ENCODE measurements around the gene DGUOK.

DNA sequence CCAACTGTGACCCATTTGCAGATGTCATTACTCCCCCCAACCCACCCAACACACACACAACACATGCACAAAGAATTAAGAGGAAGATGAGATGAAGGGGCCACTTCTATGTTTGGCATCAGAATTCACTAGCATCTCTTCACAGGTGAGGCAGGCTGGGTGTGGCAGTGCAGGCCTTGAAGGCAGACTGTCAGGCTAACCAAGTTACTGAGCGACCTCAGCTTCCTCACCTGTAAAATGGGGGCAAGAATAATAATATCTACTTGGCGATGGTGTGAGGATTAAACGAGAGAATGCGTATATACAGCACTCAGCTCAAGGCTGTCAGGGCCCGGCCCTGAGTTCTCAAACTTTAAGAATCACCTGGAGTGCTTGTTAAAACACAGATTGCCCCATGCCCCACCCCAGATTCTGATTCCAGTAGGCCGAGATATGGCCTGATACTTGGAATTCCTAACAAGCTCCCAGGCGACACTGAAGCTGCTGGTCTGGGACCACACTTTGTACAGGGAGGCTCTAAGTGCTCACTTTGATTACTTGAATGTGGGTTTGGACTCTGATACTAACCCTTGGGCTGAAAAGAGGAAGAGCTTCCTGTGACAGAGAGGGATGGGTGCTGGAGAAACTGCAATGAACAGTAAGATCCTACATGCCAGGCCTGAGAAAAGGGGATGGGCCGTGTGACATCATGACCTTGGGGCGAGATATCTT, 32.8 kb upstream of the DGUOK start:
- TF ChIP-seq, protein P1, sequence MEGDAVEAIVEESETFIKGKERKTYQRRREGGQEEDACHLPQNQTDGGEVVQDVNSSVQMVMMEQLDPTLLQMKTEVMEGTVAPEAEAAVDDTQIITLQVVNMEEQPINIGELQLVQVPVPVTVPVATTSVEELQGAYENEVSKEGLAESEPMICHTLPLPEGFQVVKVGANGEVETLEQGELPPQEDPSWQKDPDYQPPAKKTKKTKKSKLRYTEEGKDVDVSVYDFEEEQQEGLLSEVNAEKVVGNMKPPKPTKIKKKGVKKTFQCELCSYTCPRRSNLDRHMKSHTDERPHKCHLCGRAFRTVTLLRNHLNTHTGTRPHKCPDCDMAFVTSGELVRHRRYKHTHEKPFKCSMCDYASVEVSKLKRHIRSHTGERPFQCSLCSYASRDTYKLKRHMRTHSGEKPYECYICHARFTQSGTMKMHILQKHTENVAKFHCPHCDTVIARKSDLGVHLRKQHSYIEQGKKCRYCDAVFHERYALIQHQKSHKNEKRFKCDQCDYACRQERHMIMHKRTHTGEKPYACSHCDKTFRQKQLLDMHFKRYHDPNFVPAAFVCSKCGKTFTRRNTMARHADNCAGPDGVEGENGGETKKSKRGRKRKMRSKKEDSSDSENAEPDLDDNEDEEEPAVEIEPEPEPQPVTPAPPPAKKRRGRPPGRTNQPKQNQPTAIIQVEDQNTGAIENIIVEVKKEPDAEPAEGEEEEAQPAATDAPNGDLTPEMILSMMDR (conservative IDR thresholded peaks at IDR 0.05 in 1 of 2, IDR thresholded peaks at IDR 0.05 in 1 of 2; ENCODE audit: extremely low read depth in 1 of 2, insufficient read depth in 1 of 2, low read depth in 1 of 2, low read length in 2 of 2): no peak
- TF ChIP-seq EZH2 (IDR thresholded peaks at IDR 0.05; ENCODE audit: borderline replicate concordance, low read length): no peak

All from mammary epithelial cell (primary cell).